Parathyroid adenoma (tissue), 2 donors: ENCODE results near the gene LARGE1.

Source experiments
- H2AFZ ChIP-seq: fragments of 300-600 bp; sonication (generic); one replicate; pipeline ENCODE4 v1.7.0; 2017; ENCODE audit warnings: antibody characterized with exemption, mild to moderate bottlenecking
- H3K27ac ChIP-seq: fragments of 300-600 bp; sonication (generic); one replicate; pipeline ENCODE4 v1.7.0; 2017
- H3K27me3 ChIP-seq: fragments of 300-600 bp; sonication (generic); one replicate; pipeline ENCODE4 v1.7.0; 2017; ENCODE audit warnings: low read length; ENCODE audit not compliant: control insufficient read depth, insufficient read depth
- H3K36me3 ChIP-seq: fragments of 300-600 bp; sonication (generic); one replicate; pipeline ENCODE4 v1.7.0; 2017; ENCODE audit warnings: low read length; ENCODE audit not compliant: control insufficient read depth, insufficient read depth
- H3K4me1 ChIP-seq: fragments of 300-600 bp; sonication (generic); one replicate; pipeline ENCODE4 v1.7.0; 2017; ENCODE audit warnings: control low read depth
- H3K4me2 ChIP-seq: fragments of 300-600 bp; sonication (generic); one replicate; pipeline ENCODE4 v1.7.0; 2017; ENCODE audit warnings: low read length
- H3K4me3 ChIP-seq: fragments of 300-600 bp; sonication (generic); one replicate; pipeline ENCODE4 v1.7.0; 2017; ENCODE audit warnings: low read depth, low read length
- H3K79me2 ChIP-seq: fragments of 300-600 bp; sonication (generic); one replicate; pipeline ENCODE4 v1.7.0; 2017; ENCODE audit warnings: control low read depth
- H3K9ac ChIP-seq: fragments of 300-600 bp; sonication (generic); one replicate; pipeline ENCODE4 v1.7.0; 2017; ENCODE audit warnings: mild to moderate bottlenecking
- H3K9me3 ChIP-seq: fragments of 300-600 bp; sonication (generic); one replicate; pipeline ENCODE4 v1.7.0; 2017; ENCODE audit warnings: low read length; ENCODE audit not compliant: control insufficient read depth
- CTCF ChIP-seq: fragments of 300-600 bp; sonication (generic); IDR thresholded peaks from one replicate; pipeline ENCODE4 v1.7.0; 2017; ENCODE audit warnings: antibody characterized with exemption, mild to moderate bottlenecking
- donor health status: primary hyperparathyroidism.

Gene LARGE1

GRCh38 chr22:33597274-33597985, 322.8 kb downstream of the LARGE1 start:
- Histone ChIP-seq H3K9me3 (no peaks in the 10 kb centered on the region), H3K4me1 (no peaks in the 10 kb centered on the region), H3K4me3 (no peak overlapping the region), H3K27ac (no peak overlapping the region), H3K79me2 (no peaks in the 10 kb centered on the region), H2AFZ (no peak overlapping the region), H3K36me3 (no peaks in the 10 kb centered on the region), H3K27me3 (no peaks in the 10 kb centered on the region), H3K4me2 (no peak overlapping the region), H3K9ac (no peak overlapping the region)
- TF ChIP-seq CTCF, result no peak

- H3K79me2 ChIP-seq, result no peaks in the 10 kb centered on the region
- no peak overlapping the region for H3K4me2 ChIP-seq
- no peak overlapping the region for H3K27ac ChIP-seq
- no peaks in the 10 kb centered on the region for H3K36me3 ChIP-seq
- no peaks in the 10 kb centered on the region for H3K4me1 ChIP-seq
- no peak overlapping the region for H3K9ac ChIP-seq
- no peaks in the 10 kb centered on the region for H3K27me3 ChIP-seq
- H3K4me3 ChIP-seq, result no peak overlapping the region
- no peak for TF ChIP-seq CTCF
- no peak overlapping the region for H2AFZ ChIP-seq
- no peaks in the 10 kb centered on the region for H3K9me3 ChIP-seq
Measured at GRCh38 chr22:33593818-33594217, 326.5 kb downstream of the LARGE1 start.

- H3K9ac ChIP-seq, result no peak overlapping the region
- H3K27ac ChIP-seq, result no peak overlapping the region
- no peak overlapping the region for H2AFZ ChIP-seq
- no peak for TF ChIP-seq CTCF
- H3K4me3 ChIP-seq, result no peak overlapping the region
- no peaks in the 10 kb centered on the region for H3K4me1 ChIP-seq
- no peaks in the 10 kb centered on the region for H3K79me2 ChIP-seq
- no peaks in the 10 kb centered on the region for H3K27me3 ChIP-seq
- H3K9me3 ChIP-seq, result no peaks in the 10 kb centered on the region
- H3K4me2 ChIP-seq, result no peak overlapping the region
- no peaks in the 10 kb centered on the region for H3K36me3 ChIP-seq
Measured at GRCh38 chr22:33591946-33592345, 328.3 kb downstream of the LARGE1 start.

- no peaks in the 10 kb centered on the region for H3K27me3 ChIP-seq
- H3K4me1 ChIP-seq, result no peaks in the 10 kb centered on the region
- H3K9me3 ChIP-seq, result no peaks in the 10 kb centered on the region
- H3K9ac ChIP-seq, result no peak overlapping the region
- TF ChIP-seq CTCF, result no peak
- no peak overlapping the region for H2AFZ ChIP-seq
- H3K36me3 ChIP-seq, result no peaks in the 10 kb centered on the region
- H3K4me3 ChIP-seq, result no peak overlapping the region
- H3K79me2 ChIP-seq, result no peaks in the 10 kb centered on the region
- no peak overlapping the region for H3K27ac ChIP-seq
- no peak overlapping the region for H3K4me2 ChIP-seq
Measured at GRCh38 chr22:33589297-33589696, 331.0 kb downstream of the LARGE1 start.

- no peaks in the 10 kb centered on the region for H3K79me2 ChIP-seq
- no peaks in the 10 kb centered on the region for H3K4me1 ChIP-seq
- no peaks in the 10 kb centered on the region for H3K9me3 ChIP-seq
- no peak for TF ChIP-seq CTCF
- no peak overlapping the region for H3K4me3 ChIP-seq
- H2AFZ ChIP-seq, result no peak overlapping the region
- no peak overlapping the region for H3K9ac ChIP-seq
- no peak overlapping the region for H3K27ac ChIP-seq
- H3K36me3 ChIP-seq, result no peaks in the 10 kb centered on the region
- H3K4me2 ChIP-seq, result no peak overlapping the region
- no peaks in the 10 kb centered on the region for H3K27me3 ChIP-seq
Measured at GRCh38 chr22:33588860-33589259, 331.4 kb downstream of the LARGE1 start.
